HG02840 (cell line): Measurements from ENCODE around the gene MYO15A.

Experiments
- ATAC-seq: cut with Tn5 transposase; IDR thresholded peaks from one replicate; pipeline ENCODE4 v1.9.1; 2021; ENCODE audit warnings: mild to moderate bottlenecking, moderate library complexity, moderate number of reproducible peaks; ENCODE audit not compliant: unreplicated experiment, low FRiP score

Gene MYO15A, protein sequence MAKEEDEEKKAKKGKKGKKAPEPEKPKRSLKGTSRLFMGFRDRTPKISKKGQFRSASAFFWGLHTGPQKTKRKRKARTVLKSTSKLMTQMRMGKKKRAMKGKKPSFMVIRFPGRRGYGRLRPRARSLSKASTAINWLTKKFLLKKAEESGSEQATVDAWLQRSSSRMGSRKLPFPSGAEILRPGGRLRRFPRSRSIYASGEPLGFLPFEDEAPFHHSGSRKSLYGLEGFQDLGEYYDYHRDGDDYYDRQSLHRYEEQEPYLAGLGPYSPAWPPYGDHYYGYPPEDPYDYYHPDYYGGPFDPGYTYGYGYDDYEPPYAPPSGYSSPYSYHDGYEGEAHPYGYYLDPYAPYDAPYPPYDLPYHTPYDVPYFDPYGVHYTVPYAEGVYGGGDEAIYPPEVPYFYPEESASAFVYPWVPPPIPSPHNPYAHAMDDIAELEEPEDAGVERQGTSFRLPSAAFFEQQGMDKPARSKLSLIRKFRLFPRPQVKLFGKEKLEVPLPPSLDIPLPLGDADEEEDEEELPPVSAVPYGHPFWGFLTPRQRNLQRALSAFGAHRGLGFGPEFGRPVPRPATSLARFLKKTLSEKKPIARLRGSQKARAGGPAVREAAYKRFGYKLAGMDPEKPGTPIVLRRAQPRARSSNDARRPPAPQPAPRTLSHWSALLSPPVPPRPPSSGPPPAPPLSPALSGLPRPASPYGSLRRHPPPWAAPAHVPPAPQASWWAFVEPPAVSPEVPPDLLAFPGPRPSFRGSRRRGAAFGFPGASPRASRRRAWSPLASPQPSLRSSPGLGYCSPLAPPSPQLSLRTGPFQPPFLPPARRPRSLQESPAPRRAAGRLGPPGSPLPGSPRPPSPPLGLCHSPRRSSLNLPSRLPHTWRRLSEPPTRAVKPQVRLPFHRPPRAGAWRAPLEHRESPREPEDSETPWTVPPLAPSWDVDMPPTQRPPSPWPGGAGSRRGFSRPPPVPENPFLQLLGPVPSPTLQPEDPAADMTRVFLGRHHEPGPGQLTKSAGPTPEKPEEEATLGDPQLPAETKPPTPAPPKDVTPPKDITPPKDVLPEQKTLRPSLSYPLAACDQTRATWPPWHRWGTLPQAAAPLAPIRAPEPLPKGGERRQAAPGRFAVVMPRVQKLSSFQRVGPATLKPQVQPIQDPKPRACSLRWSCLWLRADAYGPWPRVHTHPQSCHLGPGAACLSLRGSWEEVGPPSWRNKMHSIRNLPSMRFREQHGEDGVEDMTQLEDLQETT (N-terminal part only)

DNA sequence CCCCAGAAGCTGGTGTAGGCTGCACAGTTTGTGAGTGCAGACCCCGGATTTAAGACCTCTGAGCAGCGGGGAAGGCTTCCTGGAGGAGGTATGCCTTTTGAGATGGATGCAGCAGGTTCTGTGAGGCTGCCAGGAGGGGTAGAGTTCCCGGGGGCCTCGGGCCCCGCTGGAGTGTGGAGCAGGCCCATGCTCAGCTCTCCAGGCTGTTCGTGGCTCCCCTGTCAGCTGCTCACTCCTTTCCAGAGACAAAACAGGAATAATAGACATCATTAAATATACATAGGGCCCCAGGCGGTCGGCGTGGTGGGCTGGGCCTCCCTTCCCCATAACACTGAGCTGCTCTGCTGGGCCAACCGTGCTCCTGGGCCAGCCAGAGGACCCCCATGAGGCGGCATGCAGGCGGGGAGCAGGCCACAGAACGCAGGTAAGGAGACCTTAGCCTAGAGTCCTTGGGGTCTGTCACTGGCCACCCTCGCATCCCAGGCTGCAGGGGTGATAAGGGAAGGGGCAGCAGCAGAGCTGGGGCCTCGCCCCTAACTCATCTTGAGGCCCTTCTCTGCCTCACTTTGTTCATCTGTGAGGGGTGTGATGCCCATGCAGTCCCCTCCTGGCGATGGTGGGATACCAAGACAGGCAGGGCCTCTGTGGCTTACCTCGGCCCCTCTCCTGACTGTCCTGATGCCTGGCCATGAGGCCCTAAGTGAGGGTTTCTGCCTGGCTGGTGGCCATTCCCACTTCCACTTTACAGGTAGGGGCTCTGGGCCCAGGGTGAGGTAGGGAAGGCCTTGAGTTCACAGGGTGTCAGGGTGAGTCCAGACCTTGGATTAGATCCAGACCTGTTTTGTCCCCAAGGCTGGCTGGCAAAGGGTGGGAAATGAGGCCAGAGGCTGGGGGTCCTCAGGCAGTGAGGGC, at the start of gene MYO15A:
Gene MYO15A, plus strand, starts transcription at position 356 of the 912 bp plus-strand sequence. CDS start 10,045 bp downstream, outside the sequence.
- no peak for ATAC-seq

DNA sequence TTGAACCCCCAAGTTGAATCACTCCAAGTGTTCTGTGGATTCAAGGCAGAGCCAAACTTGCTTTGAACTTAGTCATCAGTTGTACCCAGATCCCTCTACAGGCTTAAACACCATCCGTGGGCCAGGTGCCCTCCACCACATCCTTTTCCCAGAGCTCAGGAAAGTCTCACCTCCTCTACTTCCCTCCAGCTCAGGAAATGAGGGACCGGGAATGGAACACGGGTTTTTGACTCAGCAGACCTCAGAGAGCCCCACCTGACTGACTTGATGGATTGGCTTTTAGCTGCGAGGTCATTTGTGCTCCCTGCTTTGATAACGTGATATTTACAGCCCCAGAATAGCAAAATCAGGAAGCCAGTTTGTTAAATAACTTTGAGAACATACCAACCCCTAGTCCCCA, 49.3 kb upstream of the MYO15A start:
- no peak for ATAC-seq

DNA sequence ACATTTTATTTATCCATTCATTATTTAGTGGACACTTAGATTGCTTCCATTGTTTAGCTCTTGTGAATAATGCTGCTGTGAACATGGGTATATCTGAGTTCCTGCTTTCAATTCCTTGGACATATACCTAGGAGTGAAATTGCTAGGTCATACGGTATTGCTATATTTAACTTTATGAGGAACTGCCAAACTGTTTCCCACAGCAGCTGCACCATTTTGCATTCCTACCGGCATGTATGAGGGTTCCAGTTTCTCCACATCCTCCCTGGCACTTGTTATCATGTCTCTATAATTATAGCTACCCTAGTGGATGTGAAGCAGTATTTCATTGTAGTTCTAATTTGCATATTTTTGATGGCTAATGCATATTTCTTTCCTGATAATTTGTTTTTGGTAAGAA, 44.5 kb upstream of the MYO15A start:
- ATAC-seq, result no peak

DNA sequence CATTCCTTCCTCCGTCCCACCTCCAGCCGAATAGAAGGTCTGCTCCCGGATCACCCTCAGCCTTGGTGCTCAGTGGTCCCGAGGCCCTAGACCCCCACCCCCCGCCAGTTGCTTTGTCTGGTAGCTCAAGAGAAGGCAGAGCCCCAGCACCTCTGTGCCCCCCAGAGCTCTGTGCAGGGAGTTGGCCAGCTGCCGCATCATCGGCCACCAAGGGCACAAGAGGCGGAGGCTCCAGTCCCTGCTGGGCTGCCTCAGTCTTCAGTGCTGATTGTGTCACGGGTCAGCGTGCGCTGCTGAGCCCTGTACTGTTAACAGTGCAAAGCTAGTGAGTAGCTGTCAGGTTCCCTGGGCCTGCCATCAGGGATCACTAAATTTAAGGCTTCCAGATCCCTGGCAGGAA, 43.0 kb upstream of the MYO15A start:
- no peak for ATAC-seq

DNA sequence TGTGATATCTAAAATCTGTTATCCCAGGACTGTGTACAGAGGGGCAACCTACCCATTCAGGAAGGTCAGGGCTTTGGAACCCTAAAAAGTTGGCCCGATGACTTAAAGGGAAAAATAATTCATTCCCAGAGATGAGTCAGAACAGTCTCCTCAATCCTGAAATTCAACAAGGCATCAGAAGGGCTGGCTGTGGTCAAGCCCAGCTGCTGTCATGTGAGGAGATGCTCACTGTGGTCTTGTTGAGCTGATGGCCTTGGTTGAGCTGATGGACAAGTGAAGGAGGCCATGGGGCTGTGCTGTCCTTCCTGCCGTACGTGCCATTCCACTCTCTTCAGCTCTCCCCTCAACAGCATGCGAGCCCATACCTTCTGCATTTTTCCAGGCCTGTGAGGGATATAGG, 41.7 kb upstream of the MYO15A start:
- ATAC-seq, result no peak

DNA sequence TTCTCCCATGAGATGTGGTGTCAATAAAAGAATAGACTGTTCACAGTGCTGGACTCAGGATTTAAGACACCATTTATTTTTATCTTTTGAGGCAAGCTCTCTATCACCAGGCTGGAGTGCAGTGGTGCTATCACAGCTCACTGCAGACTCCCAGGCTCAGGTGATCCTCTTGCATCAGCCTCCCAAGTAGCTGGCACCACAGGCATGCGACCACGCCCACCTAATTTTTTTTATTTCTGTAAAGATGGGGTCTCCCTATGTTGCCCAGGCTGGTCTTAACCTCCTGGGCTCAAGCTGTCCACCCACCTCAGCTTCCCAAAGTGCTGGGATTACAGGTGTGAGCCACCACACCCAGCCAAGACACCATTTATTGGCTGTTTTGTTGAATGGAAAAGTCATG, 39.5 kb upstream of the MYO15A start:
- ATAC-seq, result no peak

DNA sequence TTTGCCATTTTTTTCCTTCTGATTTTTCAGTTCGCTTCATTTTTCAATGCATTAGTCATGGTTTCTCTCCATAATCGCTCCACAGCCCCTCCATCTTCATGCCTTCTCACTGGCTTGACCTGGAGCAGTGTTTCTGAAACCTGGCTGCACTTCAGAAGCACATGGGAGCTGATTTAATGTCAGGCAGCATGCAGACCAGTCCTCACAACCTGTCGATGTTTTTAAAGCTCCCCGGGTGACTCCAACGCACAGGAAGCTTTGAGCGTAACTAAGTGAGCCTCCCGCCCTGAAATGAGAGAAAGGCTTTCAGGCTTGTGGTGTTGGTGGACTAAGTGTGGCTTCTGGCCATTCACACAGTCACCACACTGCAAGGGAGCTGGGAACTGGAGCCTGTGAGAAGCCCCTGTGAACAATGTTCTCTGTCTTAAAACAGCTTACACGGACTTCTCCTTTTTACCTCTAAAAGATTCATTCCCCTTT, 37.7 kb upstream of the MYO15A start:
- ATAC-seq, result no peak

DNA sequence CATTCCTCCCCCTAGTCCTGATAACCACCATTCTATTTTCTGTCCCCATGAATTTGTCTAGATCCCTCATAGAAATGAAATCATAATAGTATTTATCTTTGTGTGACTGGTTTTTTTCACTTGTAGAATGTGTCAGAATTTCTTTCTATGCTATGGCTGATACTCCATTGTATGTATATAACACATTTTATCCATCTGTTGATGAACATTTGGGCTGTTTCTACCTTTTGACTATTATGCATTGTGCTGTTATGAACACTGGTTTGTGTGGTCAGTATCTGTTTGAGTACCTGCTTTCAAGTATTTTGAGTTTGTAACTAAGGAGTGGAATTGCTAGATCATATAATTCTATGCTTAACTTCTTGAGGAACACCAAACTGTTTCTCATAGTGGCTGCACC, 36.8 kb upstream of the MYO15A start:
- no peak for ATAC-seq

DNA sequence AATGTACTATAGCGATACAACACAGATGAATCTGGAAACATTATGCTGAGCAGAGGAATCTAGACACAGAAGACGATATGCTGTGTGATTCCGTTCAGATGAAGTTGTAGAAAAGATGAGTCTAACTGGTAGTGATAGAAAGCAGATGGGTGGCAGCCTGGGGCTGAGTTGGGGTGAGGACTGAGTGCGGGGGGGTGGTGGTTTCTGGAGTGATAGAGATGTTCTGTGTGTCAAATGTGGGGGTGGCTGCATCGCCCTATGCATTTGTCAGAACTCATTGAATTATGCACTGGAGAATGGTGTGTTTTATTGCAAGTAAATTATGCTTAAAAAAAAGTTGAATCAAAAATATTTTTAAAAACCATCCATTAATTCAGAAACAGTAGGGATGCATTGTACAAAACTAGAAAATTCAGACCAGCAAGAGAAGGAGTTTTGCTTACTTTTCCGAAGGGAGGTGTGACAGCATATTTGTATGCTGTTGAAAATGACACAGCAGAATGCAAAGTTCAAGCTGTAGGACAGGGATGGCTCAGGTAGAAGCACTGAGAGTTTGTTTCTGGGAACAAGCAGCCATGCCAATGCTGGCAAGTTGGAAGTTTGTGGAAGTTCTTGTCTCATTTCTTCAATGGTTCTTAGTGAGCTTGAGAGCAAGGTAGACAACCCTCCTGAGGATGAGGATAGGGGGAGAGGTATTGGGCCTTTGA, 33.8 kb upstream of the MYO15A start:
- ATAC-seq, result no peak

DNA sequence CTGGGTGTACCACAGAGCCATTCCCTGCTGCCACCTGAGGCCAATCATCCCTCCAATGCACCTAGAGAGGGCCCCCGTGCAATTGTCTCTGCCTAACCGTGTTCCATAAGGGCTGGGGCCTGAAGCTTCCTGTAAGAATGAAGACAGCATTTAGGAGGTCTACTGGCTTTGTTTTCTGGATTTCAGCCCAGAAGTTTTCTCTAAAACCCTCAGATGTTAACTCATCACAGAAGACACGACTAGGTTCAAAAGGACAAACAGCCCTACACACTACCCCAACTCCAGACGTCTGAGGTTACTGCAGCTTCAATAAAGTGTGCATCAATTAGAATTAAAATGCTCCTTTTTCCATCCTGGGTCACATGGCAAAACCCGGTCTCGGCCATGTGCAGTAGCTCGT, 31.6 kb upstream of the MYO15A start:
- no peak for ATAC-seq

DNA sequence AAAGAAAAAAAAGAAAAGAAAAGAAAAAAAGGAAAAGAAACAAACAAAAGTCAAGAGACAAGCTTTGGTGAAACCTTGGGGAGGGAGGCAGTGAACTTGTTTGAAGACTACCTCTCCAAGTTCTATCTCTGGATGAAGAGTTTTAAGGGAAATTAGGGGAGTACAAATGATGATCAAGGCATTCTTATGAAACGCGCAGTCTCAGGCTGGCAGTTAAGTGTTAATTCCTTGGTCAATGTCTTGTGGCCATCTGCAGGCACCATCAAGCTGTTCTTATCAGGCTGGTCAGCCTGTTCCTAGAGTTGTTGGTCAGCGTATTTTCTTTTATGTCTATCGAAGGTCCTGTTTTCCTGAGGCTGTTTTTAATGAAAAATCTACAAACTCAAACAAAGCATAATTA, 29.0 kb upstream of the MYO15A start:
- ATAC-seq, result no peak

DNA sequence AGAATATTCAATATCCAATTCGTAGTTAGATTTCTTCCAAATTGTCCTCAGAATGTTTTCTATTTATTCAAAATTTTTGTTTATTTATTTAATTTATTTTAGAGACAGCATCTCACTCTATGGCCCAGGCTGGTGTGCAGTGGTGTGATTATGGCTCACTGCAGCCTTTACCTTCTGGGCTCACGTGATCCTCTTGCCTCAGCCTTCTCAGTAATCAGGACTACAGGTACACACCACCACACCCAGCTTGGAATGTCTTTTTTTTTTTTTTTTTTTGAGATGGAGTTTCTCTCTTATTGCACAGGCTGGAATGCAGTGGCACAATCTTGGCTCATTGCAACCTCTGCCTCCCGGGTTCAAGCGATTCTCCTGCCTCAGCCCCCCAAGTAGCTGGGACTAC, 24.3 kb upstream of the MYO15A start:
- ATAC-seq, result no peak

DNA sequence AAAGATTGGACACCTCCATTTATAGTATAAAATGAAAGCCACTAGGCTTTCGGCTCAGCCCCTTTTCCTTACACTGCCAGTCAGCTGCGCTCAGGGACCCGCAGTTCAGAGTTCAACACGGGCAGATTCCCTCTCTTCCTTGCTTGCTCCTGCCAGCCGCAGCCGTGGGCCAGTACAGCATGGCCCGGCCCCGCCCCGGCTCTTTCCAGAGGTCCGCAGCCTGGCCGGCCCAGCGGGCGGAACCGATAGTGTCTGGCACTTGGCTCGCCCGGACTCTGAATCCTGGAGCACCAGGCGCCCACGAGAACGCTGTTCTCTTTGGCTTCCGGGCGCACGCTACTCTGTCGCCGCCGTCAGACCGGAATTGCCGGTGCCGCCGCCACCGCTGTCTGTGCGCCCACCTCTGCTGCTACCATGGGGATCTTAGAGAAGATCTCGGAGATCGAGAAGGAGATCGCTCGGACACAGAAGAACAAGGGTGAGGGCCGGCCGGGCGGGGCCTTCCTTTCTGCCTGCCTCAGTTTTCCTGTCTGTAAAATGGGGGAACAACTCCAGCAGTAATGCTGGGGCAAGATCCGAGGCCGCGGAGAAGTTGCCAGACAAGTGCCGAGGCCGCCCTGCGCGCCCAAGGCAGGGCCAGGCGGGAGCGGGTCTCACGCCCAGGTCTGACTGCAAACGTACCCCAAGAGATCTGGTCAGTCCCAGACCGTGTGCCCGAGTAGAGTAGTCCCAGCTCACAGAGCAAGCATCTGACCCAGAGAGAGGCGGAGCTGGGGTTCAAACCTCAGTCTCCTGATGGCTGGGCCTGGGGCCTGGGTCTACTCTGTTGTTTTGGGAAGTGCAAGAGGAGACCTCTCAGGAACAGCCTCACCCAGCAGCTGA, 20.7 kb upstream of the MYO15A start, which contains the start of gene DRG2:
Gene DRG2, plus strand, starts transcription at position 339 of the 882 bp plus-strand sequence. Its CDS starts 76 bp downstream, at position 415.
- ATAC-seq, result peak; percentile 77

DNA sequence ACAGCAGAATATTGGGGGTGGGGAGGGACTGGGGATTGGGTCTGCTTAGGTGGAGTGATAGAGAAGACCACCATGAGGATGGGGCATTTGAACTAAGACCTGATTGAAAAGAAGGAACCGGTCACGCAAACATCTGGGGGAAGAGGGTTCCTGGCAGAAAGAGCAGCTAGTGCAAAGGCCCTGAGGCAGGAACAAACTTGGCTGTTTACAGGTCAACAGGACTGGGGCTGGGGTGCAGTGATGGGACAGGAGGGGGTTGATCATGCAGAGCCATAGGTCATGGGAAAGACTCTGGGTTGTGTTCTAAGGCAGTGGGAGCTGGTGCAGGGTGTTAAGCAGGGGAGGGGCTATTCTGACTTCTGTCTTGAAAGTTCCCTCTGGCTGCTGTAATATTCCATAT, 18.9 kb upstream of the MYO15A start:
- no peak for ATAC-seq

DNA sequence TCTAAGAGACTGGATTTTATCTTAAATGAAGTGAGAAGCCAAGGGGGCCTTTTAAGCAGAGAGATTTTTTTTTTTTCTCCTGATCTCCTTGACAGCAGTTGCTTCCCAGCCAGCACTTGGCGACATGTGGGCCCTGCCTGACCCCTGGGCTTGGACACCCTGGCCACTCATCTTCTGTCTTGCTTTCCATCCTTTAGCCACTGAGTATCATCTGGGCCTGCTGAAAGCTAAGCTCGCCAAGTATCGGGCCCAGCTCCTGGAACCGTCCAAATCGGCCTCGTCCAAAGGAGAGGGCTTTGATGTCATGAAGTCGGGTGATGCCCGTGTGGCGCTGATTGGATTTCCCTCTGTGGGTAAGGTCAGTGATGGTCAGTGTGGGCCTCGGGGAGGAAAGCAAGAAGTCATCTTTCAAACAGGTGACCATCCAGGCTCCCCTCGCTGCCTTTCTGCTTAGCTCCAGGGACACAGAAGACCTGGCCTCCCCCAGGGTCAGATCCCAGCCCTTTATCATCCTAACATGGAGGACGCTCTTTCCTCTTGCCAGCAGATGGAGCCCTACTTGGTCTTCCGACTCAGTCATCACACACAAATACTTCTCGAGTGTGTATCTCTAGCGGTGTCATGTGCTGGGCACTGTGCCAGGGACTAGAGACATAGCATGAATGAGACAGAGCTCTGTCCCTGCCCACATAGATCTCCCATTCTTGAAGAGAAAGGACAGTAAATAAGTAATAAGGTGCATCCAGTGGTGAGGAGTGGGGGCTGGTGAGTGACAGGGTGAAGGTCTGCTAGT, 14.7 kb upstream of the MYO15A start:
- no peak for ATAC-seq

DNA sequence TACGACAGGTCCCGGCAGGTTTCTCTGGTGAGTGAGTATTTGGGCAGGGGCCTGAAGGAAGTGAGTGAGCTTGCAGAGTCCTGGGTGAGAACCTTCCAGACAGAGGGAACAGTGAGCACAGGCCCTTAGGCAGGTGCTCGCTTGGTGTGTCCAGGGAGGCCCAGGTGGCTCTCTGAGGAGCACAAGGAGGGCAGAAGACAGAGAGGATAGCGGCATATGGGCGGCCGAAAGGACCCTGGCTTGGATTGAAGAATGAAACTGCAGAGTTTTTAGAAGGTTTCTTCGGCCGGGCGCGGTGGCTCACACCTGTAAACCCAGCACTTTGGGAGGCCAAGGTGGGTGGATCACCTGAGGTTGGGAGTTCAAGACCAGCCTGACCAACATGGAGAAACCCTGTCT, 14.1 kb upstream of the MYO15A start:
- no peak for ATAC-seq

DNA sequence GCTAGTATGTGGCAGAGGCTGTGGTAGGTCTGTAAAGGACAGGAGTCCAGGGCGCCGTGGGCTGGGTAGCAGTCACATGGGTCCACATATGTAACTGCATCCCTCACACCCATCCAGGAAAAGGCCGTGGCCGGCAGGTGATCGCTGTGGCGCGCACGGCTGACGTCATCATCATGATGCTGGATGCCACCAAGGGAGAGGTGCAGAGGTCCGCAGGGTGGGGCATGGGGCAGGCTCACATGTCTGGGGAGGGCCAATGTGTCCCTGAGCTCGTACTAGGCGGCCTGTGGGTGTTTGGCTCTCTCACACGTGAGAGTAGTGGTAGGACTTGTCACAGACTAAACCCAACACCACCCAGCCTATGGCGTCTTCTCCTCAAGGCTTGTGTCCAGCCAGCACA, 9.0 kb upstream of the MYO15A start:
- ATAC-seq, result no peak
